Measurements from ENCODE around the gene ABRACL.
"Not testable (repeated sequence)": the region's sequence is repeated elsewhere in the genome, so short reads cannot be mapped to it uniquely, and the experiment has no call there.

Gene ABRACL

GRCh38 chr6:139011980-139012379 lies 16.6 kb upstream of the ABRACL start:
- no peak for DNase-seq (ENCODE audit: low read depth)

DNA sequence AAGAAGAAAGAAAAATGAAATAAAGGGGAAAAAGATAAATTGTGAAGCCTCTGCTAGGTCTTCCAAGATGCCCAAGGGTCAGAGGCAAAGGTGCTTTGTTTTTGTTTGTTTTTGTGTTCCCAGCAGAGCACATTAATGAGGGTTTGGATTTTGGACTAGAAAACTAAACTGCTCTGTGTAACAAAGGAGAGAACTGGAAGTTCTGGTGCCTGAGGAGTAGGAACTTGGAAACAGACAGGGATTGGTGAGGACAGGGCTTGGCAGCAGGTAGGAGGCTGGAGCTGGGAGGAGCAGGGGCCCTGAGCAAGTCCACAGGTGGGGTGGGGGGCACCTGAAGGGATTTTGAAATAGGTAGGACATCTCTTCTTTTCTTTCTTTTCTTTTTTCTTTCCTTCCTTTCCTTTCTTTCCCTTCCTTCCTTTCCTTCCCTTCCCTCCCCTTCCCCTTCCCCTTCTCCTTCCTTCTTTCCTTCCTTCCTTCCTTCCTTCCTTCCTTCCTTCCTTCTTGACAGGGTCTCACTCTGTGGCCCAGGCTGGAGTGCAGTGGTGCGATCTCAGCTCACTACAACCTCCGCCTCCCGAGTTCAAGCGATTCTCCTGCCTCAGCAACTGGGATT lies 15.3 kb upstream of the ABRACL start:
- no peak for DNase-seq (ENCODE audit: low read depth)

DNA sequence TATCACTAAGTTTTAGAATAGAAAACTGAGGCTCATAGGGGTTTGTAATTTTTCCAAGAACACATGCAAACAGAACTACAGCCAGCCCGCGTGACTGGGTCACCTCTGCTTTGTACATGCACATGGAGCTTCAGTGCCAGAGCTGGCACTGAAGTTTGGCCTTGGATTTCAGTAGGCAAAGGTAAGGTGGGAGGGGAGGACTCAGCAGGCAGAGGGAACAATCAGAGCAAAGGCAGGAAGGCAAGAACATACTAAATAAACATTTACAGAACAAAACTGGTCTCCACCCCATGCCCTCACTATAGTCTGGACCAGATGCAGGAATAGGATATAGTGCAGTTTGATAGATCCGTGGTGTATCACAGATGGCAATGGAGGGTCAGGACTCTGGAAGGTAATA lies 13.6 kb upstream of the ABRACL start:
- DNase-seq (ENCODE audit: low read depth) = no peak

DNA sequence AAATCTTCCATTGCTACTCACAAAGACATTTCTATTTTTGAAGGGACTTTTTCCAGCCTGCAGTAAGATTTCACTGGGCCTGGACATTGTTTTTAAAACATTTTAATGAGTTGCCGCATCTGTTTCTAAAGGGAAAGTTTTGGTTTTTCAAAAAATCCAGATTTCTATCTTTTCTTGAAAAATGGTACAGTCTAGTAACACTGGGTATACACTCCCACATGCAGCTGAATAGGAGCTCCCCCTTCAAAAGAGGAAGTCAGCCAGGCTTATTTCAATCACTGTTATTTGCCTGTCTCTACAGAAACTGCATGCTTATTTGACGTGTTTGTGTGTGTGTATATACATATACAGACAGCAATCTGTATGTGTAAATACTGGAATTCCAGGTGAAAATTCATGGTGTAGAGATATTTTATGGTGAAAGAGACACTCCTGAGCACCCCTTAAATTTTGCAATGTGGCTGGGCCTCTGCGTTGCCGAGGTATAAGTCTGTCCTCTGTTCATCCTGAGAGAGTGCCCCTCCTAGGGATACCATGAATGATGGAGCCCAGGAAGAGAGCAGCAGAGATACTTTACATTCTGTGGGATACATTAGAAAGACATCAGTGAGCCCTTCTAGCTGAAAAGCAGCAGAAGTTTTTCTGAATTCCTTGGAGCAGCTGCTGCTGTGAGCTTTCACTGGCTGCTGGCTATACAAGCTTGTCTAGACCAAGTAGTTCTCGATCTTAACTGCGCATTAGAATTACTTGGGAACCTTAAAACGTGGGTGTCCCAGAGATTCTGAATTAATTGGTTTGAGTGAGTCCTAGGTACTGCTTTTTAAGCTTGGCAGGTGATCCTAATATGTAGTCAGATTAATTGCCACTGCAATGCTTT lies 12.0 kb upstream of the ABRACL start:
- no peak for DNase-seq (ENCODE audit: low read depth)

GRCh38 chr6:139017227-139017626 lies 11.3 kb upstream of the ABRACL start:
- no peak for DNase-seq (ENCODE audit: low read depth)

DNA sequence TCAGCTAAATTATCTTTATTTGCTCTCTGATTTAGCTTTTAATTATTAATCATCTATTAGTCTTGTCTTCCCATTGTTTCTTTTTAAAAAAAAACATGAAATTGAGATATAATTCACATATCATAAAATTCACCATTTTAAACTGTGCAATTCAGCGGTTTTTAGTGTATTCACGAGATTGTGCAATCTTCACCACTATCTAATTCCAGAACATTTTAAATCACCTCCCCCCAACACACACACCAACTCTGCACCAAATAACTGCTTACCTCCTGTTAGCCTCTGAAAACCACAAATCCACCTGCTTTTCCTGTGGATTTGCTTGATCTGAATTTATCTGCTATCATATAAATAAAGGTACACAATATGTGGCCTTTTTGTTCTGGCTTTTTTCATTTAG lies 8.8 kb upstream of the ABRACL start:
- DNase-seq (ENCODE audit: low read depth) = no peak

DNA sequence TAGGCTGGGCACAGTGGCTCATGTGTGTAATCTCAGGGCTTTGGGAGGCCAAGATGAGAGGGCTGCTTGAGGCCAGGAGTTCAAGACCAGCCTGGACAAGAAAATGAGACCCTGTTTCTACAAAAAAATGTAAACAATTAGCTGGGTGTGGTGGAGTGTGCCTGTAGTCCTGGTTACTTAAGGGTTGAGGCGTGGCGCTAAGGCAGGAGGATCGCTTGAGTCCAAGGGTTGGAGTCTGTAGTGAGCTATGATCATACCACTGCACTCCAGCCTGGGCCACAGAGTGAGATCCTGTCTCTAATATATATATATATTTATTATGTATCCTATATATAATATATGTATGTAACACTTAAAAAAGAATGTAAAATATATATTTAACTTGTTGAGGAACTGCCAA lies 7.9 kb upstream of the ABRACL start:
- DNase-seq (ENCODE audit: low read depth) = no peak

DNA sequence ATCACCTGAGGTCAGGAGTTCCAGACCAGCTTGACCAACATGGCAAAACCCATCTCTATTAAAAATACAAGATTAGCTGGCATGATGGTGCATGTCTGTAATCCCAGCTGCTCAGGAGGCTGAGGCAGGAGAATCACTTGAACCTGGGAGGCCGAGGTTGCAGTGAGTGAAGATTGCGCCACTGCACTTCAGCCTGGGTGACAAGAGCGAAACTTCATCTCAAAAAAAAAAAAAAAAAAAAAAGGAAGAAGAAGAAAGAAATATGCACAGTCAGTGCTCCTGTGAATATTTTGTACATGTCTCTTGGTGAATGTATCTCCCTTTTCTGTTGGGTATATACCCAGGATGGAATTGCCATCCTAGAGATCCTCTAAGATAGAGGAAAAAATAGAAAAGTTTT lies 3.1 kb upstream of the ABRACL start:
- not testable (repeated sequence) for DNase-seq (ENCODE audit: low read depth)

DNA sequence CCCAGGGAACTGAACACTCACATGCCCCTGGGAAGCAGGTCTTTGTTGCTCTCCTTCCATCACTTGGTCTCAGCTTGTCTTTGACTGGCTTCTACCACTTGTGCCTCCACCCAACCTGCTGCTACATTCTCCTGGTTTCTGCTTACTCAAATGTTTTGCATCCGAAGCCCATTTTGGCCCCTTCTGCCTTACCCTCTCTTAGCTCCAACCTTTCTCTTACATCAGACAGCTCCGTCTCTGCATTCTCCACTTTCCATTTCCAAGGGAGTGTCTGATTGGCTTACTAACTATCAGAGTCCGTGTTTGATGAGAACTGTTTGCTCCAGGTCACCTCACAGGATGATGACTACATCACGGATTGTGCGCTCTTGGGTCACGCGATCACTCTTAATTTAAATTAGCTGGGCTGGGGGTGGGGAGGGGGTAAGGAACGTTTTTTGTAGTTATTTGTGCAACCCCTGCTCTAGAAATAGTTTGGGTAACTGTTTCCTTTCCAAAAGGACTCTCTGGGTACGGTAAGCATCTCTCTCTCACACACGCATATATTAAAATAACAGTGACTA lies 844 bp upstream of the ABRACL start:
- DNase-seq (ENCODE audit: low read depth) = no peak

DNA sequence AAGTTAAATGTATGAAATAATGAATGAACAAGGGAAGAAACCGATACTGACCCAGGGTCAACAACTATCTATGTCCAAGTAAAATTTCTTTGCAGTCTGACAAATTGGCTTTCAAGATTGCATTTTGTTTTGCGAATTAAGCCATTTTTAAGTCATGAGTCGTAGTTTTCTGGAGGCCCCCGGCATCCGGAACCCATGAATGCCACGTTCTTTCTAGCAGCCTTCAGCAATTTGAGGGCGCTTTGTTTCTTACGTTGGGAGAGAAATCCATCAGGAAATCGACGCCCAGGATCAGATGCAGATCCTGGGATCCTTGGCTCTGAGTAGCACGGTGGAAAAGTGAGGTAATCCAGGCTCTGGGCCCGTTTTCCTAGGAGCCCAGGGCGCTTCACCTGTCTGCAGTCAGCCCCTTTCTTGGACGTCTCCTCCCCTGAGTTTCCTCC lies 309 bp upstream of the ABRACL start:
- no peak for DNase-seq (ENCODE audit: low read depth)

DNA sequence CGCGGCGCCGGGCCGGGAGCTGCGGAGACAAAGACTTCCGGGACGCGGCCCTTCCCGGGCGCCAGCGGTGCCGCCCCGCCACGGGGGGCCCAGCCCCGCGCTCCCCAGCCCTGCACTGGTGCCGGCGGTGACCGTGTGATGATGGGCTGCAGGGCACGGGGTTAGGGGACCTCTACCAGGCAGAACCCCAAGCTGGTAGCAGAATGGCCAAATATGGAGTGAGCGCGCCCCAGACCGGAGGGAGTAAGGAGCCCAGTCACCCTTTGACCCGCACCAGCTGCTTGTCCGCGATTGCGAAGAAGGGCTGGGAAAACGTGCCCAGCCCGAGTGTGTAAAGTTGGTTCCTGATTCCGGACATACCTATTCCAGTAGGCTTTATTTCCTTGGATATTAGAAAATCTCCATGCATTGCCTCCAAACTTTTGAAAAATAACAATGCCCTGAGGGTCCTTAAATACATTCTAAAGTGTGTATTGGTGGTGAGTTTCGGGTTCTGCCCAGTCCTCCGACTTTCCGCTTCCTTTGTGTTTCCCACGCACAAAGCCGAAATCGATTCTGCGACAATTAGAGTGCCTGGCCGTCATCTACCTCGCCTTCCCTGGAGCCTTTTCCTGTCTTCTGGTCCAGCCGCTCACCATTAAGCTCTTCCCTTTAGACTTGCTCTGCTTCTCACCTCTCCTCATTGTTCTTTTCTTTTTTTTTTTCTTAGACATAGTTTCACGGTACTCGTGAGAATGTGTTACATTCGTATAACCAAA lies 1.1 kb downstream of the ABRACL start:
- DNase-seq (ENCODE audit: low read depth) = no peak

DNA sequence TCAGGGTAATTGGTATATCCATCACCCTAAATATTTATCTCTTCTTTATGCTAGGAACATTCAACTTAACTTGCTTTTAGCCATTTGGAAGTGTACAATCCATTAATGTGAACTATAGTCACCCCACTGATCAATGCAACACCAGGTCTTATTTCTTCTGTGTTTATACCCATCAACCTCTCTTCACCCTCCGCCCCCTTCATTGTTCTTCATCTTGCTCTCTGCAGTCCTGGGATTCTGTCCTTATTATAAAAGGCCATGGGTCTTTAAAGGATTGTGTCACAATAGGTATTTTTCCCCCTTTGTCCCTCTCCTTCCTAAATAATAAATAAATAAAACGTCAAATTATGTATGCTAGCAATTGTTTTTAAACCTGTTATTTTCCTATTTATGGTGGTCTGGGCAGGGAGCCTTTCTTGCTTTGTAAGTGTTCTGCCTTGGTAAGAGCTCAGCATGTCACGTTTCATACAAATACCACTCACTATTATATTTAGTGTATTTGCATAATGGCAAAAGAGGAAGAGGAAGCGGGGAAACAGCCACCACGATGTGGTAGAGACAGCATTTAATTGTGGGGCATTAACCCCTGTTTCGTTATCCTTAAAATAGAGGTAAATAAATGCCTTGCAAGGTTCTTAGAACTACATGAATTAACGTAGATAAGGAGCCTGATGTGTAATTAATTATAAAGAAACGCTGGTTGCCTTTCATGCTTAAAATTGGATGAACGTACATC lies 1.9 kb downstream of the ABRACL start:
- DNase-seq (ENCODE audit: low read depth) = no peak

- DNase-seq (ENCODE audit: low read depth) = no peak
Observed at GRCh38 chr6:139037490-139037889, 8.9 kb downstream of the ABRACL start.

- no peak for DNase-seq (ENCODE audit: low read depth)
Observed at GRCh38 chr6:139044250-139044649, 15.7 kb downstream of the ABRACL start.

GRCh38 chr6:139047677-139048076 lies 19.1 kb downstream of the ABRACL start:
- DNase-seq (ENCODE audit: low read depth) = no peak

- DNase-seq (ENCODE audit: low read depth) = not testable (repeated sequence)
Observed at GRCh38 chr6:139048912-139049311, 20.4 kb downstream of the ABRACL start.

GRCh38 chr6:139050131-139050769 lies 21.7 kb downstream of the ABRACL start:
- not testable (repeated sequence) for DNase-seq (ENCODE audit: low read depth)

GRCh38 chr6:139050770-139051313 lies 22.3 kb downstream of the ABRACL start:
- no peak for DNase-seq (ENCODE audit: low read depth)

GRCh38 chr6:139051396-139052060 lies 23.0 kb downstream of the ABRACL start:
- no peak for DNase-seq (ENCODE audit: low read depth)

- DNase-seq (ENCODE audit: low read depth) = no peak
Observed at GRCh38 chr6:139053382-139053781, 24.8 kb downstream of the ABRACL start.

Measured in HS-5 (cell line).